HepG2 (cell line): ENCODE measurements around the gene PHLPP2. TPM values are rescaled to one million over a fixed set of nuclear protein-coding genes. Genes with fewer than 3 reads are reported as not detected.
A peak's percentile ranks its signal among the peaks of the same experiment; 100 is the strongest.

Source experiments
- AFF4 ChIP-seq: sonication (generic); formaldehyde crosslinking; IDR thresholded peaks from 2 replicates; pipeline ENCODE4 v1.4.0; 2020; ENCODE audit warnings: missing genetic modification reagents
- BORCS8-MEF2B ChIP-seq: sonication (generic); formaldehyde crosslinking; IDR thresholded peaks from 2 replicates; pipeline ENCODE4 v1.8.0; 2022; ENCODE audit warnings: mild to moderate bottlenecking, missing genetic modification reagents
- CENPX ChIP-seq: sonication (generic); formaldehyde crosslinking; IDR thresholded peaks from 2 replicates; pipeline ENCODE4 v1.9.0; 2021; ENCODE audit warnings: mild to moderate bottlenecking, missing genetic modification reagents, moderate library complexity
- EZH2 ChIP-seq: conservative IDR thresholded peaks from 2 replicates; pipeline ENCODE4 v1.6.1; 2012; ENCODE audit warnings: mild to moderate bottlenecking, low read depth, low read length, moderate library complexity
- FOXK1 ChIP-seq: sonication (generic); formaldehyde crosslinking; IDR thresholded peaks from 2 replicates; pipeline ENCODE4 v1.4.0; 2020; ENCODE audit warnings: low read depth, missing genetic modification reagents, borderline replicate concordance
- HMG20B ChIP-seq: conservative IDR thresholded peaks from 2 replicates; pipeline ENCODE4 v1.6.1; 2016; ENCODE audit warnings: missing genetic modification reagents, missing compliant biosample characterization
- LRRFIP1 ChIP-seq: sonication (generic); formaldehyde crosslinking; conservative IDR thresholded peaks from 2 replicates; pipeline ENCODE4 v1.4.0; 2020; ENCODE audit warnings: missing genetic modification reagents
- MATR3 ChIP-seq: sonication (generic); formaldehyde crosslinking; IDR thresholded peaks from 2 replicates; pipeline ENCODE4 v1.4.0; 2020; ENCODE audit warnings: missing genetic modification reagents
- PBX3 ChIP-seq: sonication (generic); formaldehyde crosslinking; IDR thresholded peaks from 2 replicates; pipeline ENCODE4 v1.8.1; 2023; ENCODE audit warnings: missing genetic modification reagents, inconsistent platforms, borderline replicate concordance
- POLR2A ChIP-seq, 2 experiments: IDR thresholded peaks; 2 replicates each; pipeline ENCODE4 v1.6.1; 2011; ENCODE audit warnings: low read depth in 2 of 2, low read length in 2 of 2, mild to moderate bottlenecking in 1 of 2, moderate library complexity in 1 of 2; ENCODE audit not compliant: insufficient read depth in 1 of 2
- STAG1 ChIP-seq: sonication (generic); formaldehyde crosslinking; IDR thresholded peaks from 2 replicates; pipeline ENCODE4 v1.4.0; 2020; ENCODE audit warnings: missing genetic modification reagents
- TBX3 ChIP-seq: fragments of 450-650 bp; IDR thresholded peaks from 2 replicates; pipeline ENCODE4 v1.6.1; 2017; ENCODE audit warnings: antibody characterized with exemption, mild to moderate bottlenecking, inconsistent platforms, borderline replicate concordance
- ZBTB39 ChIP-seq: sonication (generic); formaldehyde crosslinking; IDR thresholded peaks from 2 replicates; pipeline ENCODE4 v1.5.0; 2020; ENCODE audit warnings: missing genetic modification reagents
- ZKSCAN8 ChIP-seq: IDR thresholded peaks from 2 replicates; pipeline ENCODE4 v1.6.1; 2016; ENCODE audit warnings: borderline replicate concordance, missing genetic modification reagents, missing compliant biosample characterization
- ZNF232 ChIP-seq: sonication (generic); formaldehyde crosslinking; IDR thresholded peaks from 2 replicates; pipeline ENCODE4 v1.4.0; 2020; ENCODE audit warnings: missing genetic modification reagents, borderline replicate concordance
- ZNF441 ChIP-seq: sonication (generic); formaldehyde crosslinking; IDR thresholded peaks from 2 replicates; pipeline ENCODE4 v1.7.0; 2021; ENCODE audit warnings: missing genetic modification reagents, borderline replicate concordance
- ZNF83 ChIP-seq: sonication (generic); formaldehyde crosslinking; IDR thresholded peaks from 2 replicates; pipeline ENCODE4 v1.4.0; 2020; ENCODE audit warnings: missing genetic modification reagents, mild to moderate bottlenecking, borderline replicate concordance
- ZUFSP ChIP-seq: sonication (generic); formaldehyde crosslinking; IDR thresholded peaks from 2 replicates; pipeline ENCODE4 v1.9.0; 2021; ENCODE audit warnings: missing genetic modification reagents, mild to moderate bottlenecking, borderline replicate concordance
- polyA plus RNA-seq, 8 experiments: library from polyadenylated mRNA; depleted of rRNA in 3 of 8; stranded (reverse) in 7 of 8; unstranded in 1 of 8; fragments of >200 nt; fragmentation: Illumina TruSeq in 4 of 8; extraction: Trizol in 4 of 8; gene quantifications; 2 replicates each; pipeline versions ENCODE4 v1.2.1 to v1.2.3, GENCODE V29; 2011 to 2016; ENCODE audit warnings: low read depth in 4 of 8, missing spikeins in 1 of 8, mixed read lengths in 1 of 8; ENCODE audit not compliant: insufficient read depth in 1 of 8
- total RNA-seq, 5 experiments: library from RNA; depleted of rRNA; stranded (reverse); fragments of >200 nt; fragmentation: Illumina TruSeq; extraction: Trizol; gene quantifications; 2 replicates each; pipeline ENCODE4 v1.2.3, GENCODE V29; 2016; ENCODE audit warnings: low read depth in 1 of 5

The PHLPP2 gene
- total and polyA plus RNA-seq, 2 of the 13 experiments (the other 11 are each of a cell fraction or from before 2014, with no cell fraction given) = 8.9 TPM

GRCh38 chr16:71723537-71724319 lies 773 bp downstream of the PHLPP2 start (continued):
- TF ChIP-seq LRRFIP1 (CRISPR knock-in tag) = no peak
- peak; percentile 80 for TF ChIP-seq ZNF441 (CRISPR knock-in tag)
- no peak for TF ChIP-seq CENPX (CRISPR knock-in tag)
- no peak for TF ChIP-seq FOXK1 (CRISPR knock-in tag)
- no peak for TF ChIP-seq ZUFSP (CRISPR knock-in tag)
- peak; percentile 71; the same call in 1 of the 2 replicates for TF ChIP-seq BORCS8-MEF2B
- no peak for TF ChIP-seq HMG20B (CRISPR knock-in tag)
- no peak for TF ChIP-seq PBX3 (CRISPR knock-in tag)
- no peak for TF ChIP-seq STAG1
- TF ChIP-seq EZH2 = no peak
- TF ChIP-seq TBX3 = no peak
- TF ChIP-seq AFF4 (CRISPR knock-in tag) = no peak
- 0 out of 2 replicates have a peak, but pooled peaks have one; percentile 27 for TF ChIP-seq ZNF83
- TF ChIP-seq ZKSCAN8 = no peak
- TF ChIP-seq POLR2A (IDR thresholded peaks at IDR 0.05; ENCODE audit: insufficient read depth in 1 of 2, low read depth in 2 of 2, low read length in 2 of 2) = peak; percentile 53 to 55
- TF ChIP-seq MATR3 (CRISPR knock-in tag) = no peak
- TF ChIP-seq ZNF232 (CRISPR knock-in tag) = no peak
- no peak for TF ChIP-seq ZBTB39 (CRISPR knock-in tag)
